ENCODE data around the gene RPL37A.

RPL37A gene

GRCh38 chr2:216527600-216527999 is 29.0 kb downstream of the RPL37A start:
- Histone ChIP-seq H3K36me3 (replicated peaks; ENCODE audit: low read depth, low read length) (no peaks in the 10 kb centered on the region), H3K79me2 (ENCODE audit: low read length) (no peaks in the 10 kb centered on the region), H3K27me3 (ENCODE audit: low read depth, low read length) (no peaks in the 10 kb centered on the region), H3K4me2 (ENCODE audit: low read length) (no peak overlapping the region), H3K27ac (ENCODE audit: low read length) (no peak overlapping the region), H3K9me3 (ENCODE audit: insufficient read depth, low read length) (no peaks in the 10 kb centered on the region), H4K20me1 (ENCODE audit: insufficient read depth, low read length) (no peaks in the 10 kb centered on the region), H3K4me3 (ENCODE audit: low read length) (no peak overlapping the region), H3K4me1 (ENCODE audit: low read length) (no peaks in the 10 kb centered on the region), H2AFZ (ENCODE audit: low read depth, low read length) (no peak overlapping the region), H3K9ac (ENCODE audit: low read length) (no peak overlapping the region)
- TF ChIP-seq EZH2phosphoT487 (IDR thresholded peaks at IDR 0.05; ENCODE audit: low read depth) = no peak
- TF ChIP-seq, protein P1, sequence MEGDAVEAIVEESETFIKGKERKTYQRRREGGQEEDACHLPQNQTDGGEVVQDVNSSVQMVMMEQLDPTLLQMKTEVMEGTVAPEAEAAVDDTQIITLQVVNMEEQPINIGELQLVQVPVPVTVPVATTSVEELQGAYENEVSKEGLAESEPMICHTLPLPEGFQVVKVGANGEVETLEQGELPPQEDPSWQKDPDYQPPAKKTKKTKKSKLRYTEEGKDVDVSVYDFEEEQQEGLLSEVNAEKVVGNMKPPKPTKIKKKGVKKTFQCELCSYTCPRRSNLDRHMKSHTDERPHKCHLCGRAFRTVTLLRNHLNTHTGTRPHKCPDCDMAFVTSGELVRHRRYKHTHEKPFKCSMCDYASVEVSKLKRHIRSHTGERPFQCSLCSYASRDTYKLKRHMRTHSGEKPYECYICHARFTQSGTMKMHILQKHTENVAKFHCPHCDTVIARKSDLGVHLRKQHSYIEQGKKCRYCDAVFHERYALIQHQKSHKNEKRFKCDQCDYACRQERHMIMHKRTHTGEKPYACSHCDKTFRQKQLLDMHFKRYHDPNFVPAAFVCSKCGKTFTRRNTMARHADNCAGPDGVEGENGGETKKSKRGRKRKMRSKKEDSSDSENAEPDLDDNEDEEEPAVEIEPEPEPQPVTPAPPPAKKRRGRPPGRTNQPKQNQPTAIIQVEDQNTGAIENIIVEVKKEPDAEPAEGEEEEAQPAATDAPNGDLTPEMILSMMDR (IDR thresholded peaks at IDR 0.05; ENCODE audit: low read depth, low read length) = no peak

- H3K4me3 ChIP-seq (ENCODE audit: low read length) = no peak overlapping the region
- H3K27ac ChIP-seq (ENCODE audit: low read length) = no peak overlapping the region
- H4K20me1 ChIP-seq (ENCODE audit: insufficient read depth, low read length) = no peaks in the 10 kb centered on the region
- H3K36me3 ChIP-seq (replicated peaks; ENCODE audit: low read depth, low read length) = no peaks in the 10 kb centered on the region
- H3K4me1 ChIP-seq (ENCODE audit: low read length) = no peaks in the 10 kb centered on the region
- H3K79me2 ChIP-seq (ENCODE audit: low read length) = no peaks in the 10 kb centered on the region
- no peak overlapping the region for H3K9ac ChIP-seq (ENCODE audit: low read length)
- H3K27me3 ChIP-seq (ENCODE audit: low read depth, low read length) = no peaks in the 10 kb centered on the region
- H3K4me2 ChIP-seq (ENCODE audit: low read length) = no peak overlapping the region
- H3K9me3 ChIP-seq (ENCODE audit: insufficient read depth, low read length) = no peaks in the 10 kb centered on the region
- TF ChIP-seq, protein P1 (IDR thresholded peaks at IDR 0.05; ENCODE audit: low read depth, low read length) = no peak
- TF ChIP-seq EZH2phosphoT487 (IDR thresholded peaks at IDR 0.05; ENCODE audit: low read depth) = no peak
- no peak overlapping the region for H2AFZ ChIP-seq (ENCODE audit: low read depth, low read length)
Measured at GRCh38 chr2:216532562-216532961, 33.9 kb downstream of the RPL37A start.

- Histone ChIP-seq H3K4me3 (ENCODE audit: low read length) (no peak overlapping the region), H3K27me3 (ENCODE audit: low read depth, low read length) (no peaks in the 10 kb centered on the region), H4K20me1 (ENCODE audit: insufficient read depth, low read length) (no peaks in the 10 kb centered on the region), H3K9ac (ENCODE audit: low read length) (no peak overlapping the region), H3K4me2 (ENCODE audit: low read length) (no peak overlapping the region), H3K4me1 (ENCODE audit: low read length) (no peaks in the 10 kb centered on the region), H3K36me3 (replicated peaks; ENCODE audit: low read depth, low read length) (no peaks in the 10 kb centered on the region), H3K9me3 (ENCODE audit: insufficient read depth, low read length) (no peaks in the 10 kb centered on the region), H3K27ac (ENCODE audit: low read length) (no peak overlapping the region), H2AFZ (ENCODE audit: low read depth, low read length) (no peak overlapping the region), H3K79me2 (ENCODE audit: low read length) (no peaks in the 10 kb centered on the region)
- TF ChIP-seq, protein P1 (IDR thresholded peaks at IDR 0.05; ENCODE audit: low read depth, low read length) = no peak
- no peak for TF ChIP-seq EZH2phosphoT487 (IDR thresholded peaks at IDR 0.05; ENCODE audit: low read depth)
Measured at GRCh38 chr2:216533609-216534008, 35.0 kb downstream of the RPL37A start.

DNA sequence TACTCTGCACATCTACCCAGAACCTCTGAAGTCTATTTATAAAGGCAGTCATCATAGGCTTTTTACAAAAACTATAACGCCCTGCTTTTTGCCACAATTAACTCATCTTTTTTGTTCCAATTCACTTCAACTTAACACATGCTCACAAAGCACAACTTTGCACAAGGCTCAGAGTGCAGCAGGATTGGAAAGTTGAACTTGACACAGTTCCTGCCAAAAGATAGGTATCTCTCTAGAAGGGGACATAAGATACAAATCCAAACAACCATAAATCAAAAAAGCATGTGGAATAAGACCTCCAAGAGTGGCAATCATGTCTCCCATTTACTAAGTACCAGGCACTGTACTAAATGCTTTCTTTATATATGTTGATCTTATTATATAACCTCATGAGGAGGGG is 36.2 kb downstream of the RPL37A start:
- no peak overlapping the region for H2AFZ ChIP-seq (ENCODE audit: low read depth, low read length)
- no peak overlapping the region for H3K9ac ChIP-seq (ENCODE audit: low read length)

More for the DNA sequence above, 36.2 kb downstream of the RPL37A start:
- Histone ChIP-seq H3K27me3 (ENCODE audit: low read depth, low read length) (no peaks in the 10 kb centered on the region), H3K79me2 (ENCODE audit: low read length) (no peaks in the 10 kb centered on the region), H3K4me3 (ENCODE audit: low read length) (no peak overlapping the region), H3K9me3 (ENCODE audit: insufficient read depth, low read length) (no peaks in the 10 kb centered on the region), H4K20me1 (ENCODE audit: insufficient read depth, low read length) (no peaks in the 10 kb centered on the region), H3K27ac (ENCODE audit: low read length) (no peak overlapping the region), H3K36me3 (replicated peaks; ENCODE audit: low read depth, low read length) (no peaks in the 10 kb centered on the region), H3K4me1 (ENCODE audit: low read length) (peaks cover 5% of the 10 kb centered on the region; the same call in 1 of the 2 replicates), H3K4me2 (ENCODE audit: low read length) (no peak overlapping the region)
- TF ChIP-seq, protein P1 (IDR thresholded peaks at IDR 0.05; ENCODE audit: low read depth, low read length) = no peak
- TF ChIP-seq EZH2phosphoT487 (IDR thresholded peaks at IDR 0.05; ENCODE audit: low read depth) = no peak
